ENCODE results near the gene PTGES3.

Gene PTGES3

DNA sequence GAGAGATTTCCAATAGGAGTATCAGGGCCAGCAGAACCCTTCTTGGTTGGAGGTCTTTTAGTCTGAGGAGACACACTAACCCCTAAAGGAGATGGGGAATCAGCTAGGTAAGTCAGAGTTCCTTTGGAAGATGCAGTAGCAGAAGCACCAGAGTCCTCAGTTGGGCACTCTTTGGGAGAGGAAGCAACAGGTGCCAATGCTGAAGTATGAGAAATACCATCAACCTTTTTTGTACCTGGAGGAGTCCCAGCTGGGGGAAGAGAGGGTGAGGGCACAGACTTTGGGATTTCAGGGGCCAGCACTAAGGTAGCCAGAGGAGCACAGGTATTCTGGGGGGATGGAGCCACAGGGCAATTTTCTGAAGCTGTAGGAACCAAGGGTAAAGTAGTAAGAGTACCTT is 31.0 kb upstream of the PTGES3 start:
- no peak for DNase-seq (ENCODE audit: low read depth in 2 of 2)
- no peak overlapping the region for H3K4me3 ChIP-seq (replicated peaks in 1 of 2; ENCODE audit: low read depth in 2 of 2, low read length in 2 of 2)
- TF ChIP-seq CTCF (IDR thresholded peaks at IDR 0.05; ENCODE audit: low read depth, low read length), result no peak

- no peak for DNase-seq (ENCODE audit: low read depth in 2 of 2)
- H3K4me3 ChIP-seq (replicated peaks in 1 of 2; ENCODE audit: low read depth in 2 of 2, low read length in 2 of 2), result no peak overlapping the region
These were observed 30.6 kb upstream of the PTGES3 start for GRCh38 chr12:56718636-56719035.

DNA sequence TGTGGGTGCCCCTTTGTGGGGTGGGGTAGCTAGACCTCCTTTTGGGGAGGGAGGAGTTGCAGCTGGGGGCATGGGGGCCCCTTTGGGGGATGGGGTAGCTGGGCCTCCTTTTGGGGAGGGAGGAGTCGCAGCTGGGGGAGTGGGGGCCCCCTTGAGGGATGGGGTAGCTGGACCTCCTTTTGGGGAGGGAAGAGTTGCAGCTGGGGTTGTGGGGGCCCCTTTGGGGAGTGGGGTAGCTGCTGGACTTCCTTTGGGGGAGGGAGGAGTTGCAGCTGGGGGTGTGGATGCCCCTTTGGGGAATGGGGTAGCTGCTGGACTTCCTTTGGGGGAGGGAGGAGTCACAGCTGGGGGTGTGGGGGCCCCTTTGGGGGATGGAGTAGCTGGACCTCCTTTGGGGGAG is 30.1 kb upstream of the PTGES3 start:
- H3K4me3 ChIP-seq (replicated peaks in 1 of 2; ENCODE audit: low read depth in 2 of 2, low read length in 2 of 2), result no peak overlapping the region
- no peak for TF ChIP-seq CTCF (IDR thresholded peaks at IDR 0.05; ENCODE audit: low read depth, low read length)
- no peak for DNase-seq (ENCODE audit: low read depth in 2 of 2)

More at GRCh38 chr12:56718636-56719035, 30.6 kb upstream of the PTGES3 start:
- no peak for TF ChIP-seq CTCF (IDR thresholded peaks at IDR 0.05; ENCODE audit: low read depth, low read length)

- H3K4me3 ChIP-seq (replicated peaks in 1 of 2; ENCODE audit: low read depth in 2 of 2, low read length in 2 of 2), result no peak overlapping the region
- no peak for DNase-seq (ENCODE audit: low read depth in 2 of 2)
- no peak for TF ChIP-seq CTCF (IDR thresholded peaks at IDR 0.05; ENCODE audit: low read depth, low read length)
These were observed 29.1 kb upstream of the PTGES3 start for GRCh38 chr12:56716933-56717880.

GRCh38 chr12:56716458-56716857 is 28.4 kb upstream of the PTGES3 start:
- DNase-seq (ENCODE audit: low read depth in 2 of 2), result no peak
- no peak overlapping the region for H3K4me3 ChIP-seq (replicated peaks in 1 of 2; ENCODE audit: low read depth in 2 of 2, low read length in 2 of 2)
- no peak for TF ChIP-seq CTCF (IDR thresholded peaks at IDR 0.05; ENCODE audit: low read depth, low read length)

- TF ChIP-seq CTCF (IDR thresholded peaks at IDR 0.05; ENCODE audit: low read depth, low read length), result no peak
- H3K4me3 ChIP-seq (replicated peaks in 1 of 2; ENCODE audit: low read depth in 2 of 2, low read length in 2 of 2), result no peak overlapping the region
- no peak for DNase-seq (ENCODE audit: low read depth in 2 of 2)
These were observed 27.7 kb upstream of the PTGES3 start for GRCh38 chr12:56715798-56716197.

All from cardiac fibroblast (primary cell).